Psoas muscle (tissue), 8 donors: ENCODE measurements around the gene RASSF4. TPM values are rescaled to one million over a fixed set of nuclear protein-coding genes. Genes with fewer than 3 reads are reported as not detected.

ENCODE experiments used
- ATAC-seq, 4 donors: fragments of 200-7000 bp; cut with Tn5 transposase; one replicate each; pipeline ENCODE4 v1.9.1; 2020; ENCODE audit warnings: moderate library complexity in 3 of 4, mild to moderate bottlenecking in 2 of 4
- DNase-seq, 2 donors: peaks; one replicate each; pipeline ENCODE4 v3.0.0-alpha.2; 2020
- H3K27ac ChIP-seq: fragments of 200-600 bp; one replicate; pipeline ENCODE4 v1.8.0; 2022
- H3K27me3 ChIP-seq, 3 donors: fragments of 200-600 bp in 1 of 3; one replicate each; pipeline versions ENCODE4 v1.6.1 to v1.8.0; 2013 to 2022; ENCODE audit warnings: low read length in 2 of 3, mild to moderate bottlenecking in 2 of 3, moderate library complexity in 1 of 3; ENCODE audit not compliant: insufficient read depth in 3 of 3
- H3K36me3 ChIP-seq, 2 donors: fragments of 200-600 bp in 1 of 2; one replicate each; pipeline versions ENCODE4 v1.6.1 to v1.8.0; 2013 to 2022; ENCODE audit warnings: low read depth in 1 of 2, mild to moderate bottlenecking in 1 of 2, moderate library complexity in 1 of 2; ENCODE audit not compliant: insufficient read depth in 1 of 2
- H3K4me1 ChIP-seq: fragments of 200-600 bp; one replicate; pipeline ENCODE4 v1.8.0; 2022
- H3K4me3 ChIP-seq: fragments of 200-600 bp; one replicate; pipeline ENCODE4 v1.8.0; 2022; ENCODE audit warnings: mild to moderate bottlenecking
- H3K9me3 ChIP-seq: fragments of 200-600 bp; one replicate; pipeline ENCODE4 v1.8.0; 2022
- CTCF ChIP-seq: fragments of 200-600 bp; IDR thresholded peaks from one replicate; pipeline ENCODE4 v1.8.0; 2022; ENCODE audit warnings: antibody characterized with exemption
- WGBS, 3 donors: extraction: QIAGEN DNeasy Blood & Tissue Kit; methylation state at CpG; one replicate each; pipeline versions ENCODE4 v1.1.6 to v1.1.7; 2013; 5-methylcytosine and 5-hydroxymethylcytosine counted together
- intact Hi-C, 2 donors: fragments of 100-400 bp; cut with DNase I; formaldehyde crosslinking; loops; one replicate each; pipeline versions ENCODE4 v1.11.0 to v1.14.2; 2022
- polyA plus RNA-seq, 3 donors: library from polyadenylated mRNA; stranded (reverse); fragments of 200-250 nt; gene quantifications; one replicate each; pipeline ENCODE4 v1.2.3, GENCODE V29; 2013
- total RNA-seq, 4 donors: library from RNA; stranded (reverse); fragmentation: NEBNext Ultra II Directional in 2 of 4; extraction: Animal tissue kit (Norgen Biotek cat#: 25700) in 2 of 4; gene quantifications; one replicate each; pipeline versions ENCODE4 v1.2.1 to v1.2.4, GENCODE V29; 2021 to 2023
- donor health status: healthy with polysubstance abuse.
- donor health status: DM: no; HTN: no; CAD: no; lungs with moderate emphysema.
- donor health status: Bipolar disorder and iron deficiency.
- donor health status: healthy.
- donor health status: DM: yes; HTN: yes; CAD: no.
- donor health status: DM: no; HTN: no; CAD: no.
- donor health status: DM: no; HTN: no; CAD: no.
- donor health status: DM: yes; HTN: yes; CAD: no.

RASSF4 gene
- total and polyA plus RNA-seq, 7 donors = 11.1 to 44.0 (median 18.9) TPM

DNA sequence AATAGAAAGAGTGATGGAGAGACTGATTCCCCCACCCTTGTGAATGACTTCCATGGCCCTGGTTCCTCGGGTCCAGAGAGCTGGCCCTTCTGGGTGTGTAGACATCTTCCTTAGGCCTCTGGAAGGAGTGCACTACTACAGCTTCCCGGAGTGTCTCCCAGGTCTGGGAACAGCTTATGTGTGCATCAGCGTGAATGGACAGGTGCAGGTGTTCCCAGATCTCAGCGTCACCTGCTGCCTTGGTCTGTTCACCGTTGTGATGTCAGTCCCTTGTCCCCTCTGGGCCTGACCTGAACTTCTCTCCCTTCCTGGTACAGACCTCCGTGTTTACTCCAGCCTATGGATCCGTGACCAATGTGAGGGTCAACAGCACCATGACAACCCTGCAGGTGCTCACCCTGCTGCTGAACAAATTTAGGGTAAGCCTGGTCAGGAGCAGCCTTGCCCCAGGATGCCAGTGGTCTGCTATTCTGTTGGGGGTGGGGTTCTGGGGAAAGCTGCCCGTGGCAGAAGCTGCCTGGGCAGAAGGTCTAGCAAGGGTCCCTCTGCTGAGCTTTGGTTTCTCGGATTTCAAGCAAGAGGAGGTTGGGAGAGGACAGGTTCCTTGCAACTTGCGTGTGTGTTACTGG lies 29.5 kb downstream of the RASSF4 start:
- ATAC-seq (no peak), DNase-seq (no peak)
- H3K4me3 ChIP-seq = no peak overlapping the region
- intact Hi-C loops = no loop called here
- H3K27ac ChIP-seq = no peak overlapping the region
- 77 to 87% (median 80%) methylated on average over 10 of the region's 10 CpGs for WGBS, 3 donors
- no peak for TF ChIP-seq CTCF
- H3K36me3 ChIP-seq = peaks cover 0 to 72% of the 10 kb centered on the region in 2 donors
- H3K4me1 ChIP-seq = peaks cover 9% of the 10 kb centered on the region
- H3K27me3 ChIP-seq = no peaks in the 10 kb centered on the region
- H3K9me3 ChIP-seq = no peaks in the 10 kb centered on the region

GRCh38 chr10:44989597-44990301 lies 30.1 kb downstream of the RASSF4 start:
- H3K4me1 ChIP-seq = peaks cover 11% of the 10 kb centered on the region
- ATAC-seq (no peak), DNase-seq (no peak)
- H3K27me3 ChIP-seq = no peaks in the 10 kb centered on the region
- peaks cover 0 to 67% of the 10 kb centered on the region in 2 donors for H3K36me3 ChIP-seq
- intact Hi-C loops = no loop called here
- H3K9me3 ChIP-seq = no peaks in the 10 kb centered on the region
- TF ChIP-seq CTCF = no peak
- no peak overlapping the region for H3K27ac ChIP-seq
- WGBS, 3 donors = 76 to 78% (median 77%) methylated on average over 14 of the region's 14 CpGs
- no peak overlapping the region for H3K4me3 ChIP-seq

DNA sequence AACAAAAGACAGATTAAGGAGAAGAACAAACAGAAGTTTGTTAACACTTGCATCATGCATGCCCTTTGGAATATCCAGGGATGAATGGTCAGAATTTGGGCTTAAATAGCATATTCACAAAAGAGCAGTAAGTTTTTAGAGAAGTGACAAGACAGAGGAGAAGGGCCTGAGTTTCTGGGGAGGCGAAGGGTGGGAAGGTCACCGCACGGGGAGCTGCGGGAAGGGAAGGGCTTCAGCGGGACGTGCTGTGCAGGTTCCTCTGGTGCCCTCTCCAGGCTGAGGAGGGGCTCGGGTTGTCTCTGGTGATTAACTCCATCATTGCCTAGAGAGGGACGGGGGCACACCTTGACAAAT lies 30.7 kb downstream of the RASSF4 start:
- H3K27me3 ChIP-seq = no peaks in the 10 kb centered on the region
- DNase-seq (no peak), ATAC-seq (no peak)
- no peak overlapping the region for H3K4me3 ChIP-seq
- intact Hi-C loops = no loop called here
- H3K9me3 ChIP-seq = no peaks in the 10 kb centered on the region
- no peak overlapping the region for H3K27ac ChIP-seq
- 56 to 63% (median 58%) methylated on average over 8 of the region's 8 CpGs for WGBS, 3 donors
- H3K4me1 ChIP-seq = peaks cover 16% of the 10 kb centered on the region
- H3K36me3 ChIP-seq = peaks cover 0 to 62% of the 10 kb centered on the region in 2 donors
- no peak for TF ChIP-seq CTCF

DNA sequence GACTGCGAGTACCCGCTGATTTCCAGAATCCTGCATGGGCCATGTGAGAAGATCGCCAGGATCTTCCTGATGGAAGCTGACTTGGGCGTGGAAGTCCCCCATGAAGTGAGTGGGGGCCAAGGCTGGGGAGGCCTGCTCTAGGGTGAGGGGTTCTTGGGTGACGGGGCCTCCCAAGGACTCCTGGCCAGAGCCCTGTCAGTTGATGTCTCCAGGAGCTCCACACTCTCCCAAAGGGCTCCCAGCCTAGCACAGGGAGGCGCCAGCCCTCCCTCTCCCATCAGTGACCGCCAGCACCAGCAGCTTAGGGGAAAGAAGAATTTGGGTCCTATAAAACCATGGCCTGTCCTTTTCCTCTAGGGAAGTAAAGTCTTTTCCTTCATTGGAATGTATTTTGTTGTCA lies 31.4 kb downstream of the RASSF4 start:
- Histone ChIP-seq H3K36me3 (peaks cover 0 to 55% of the 10 kb centered on the region in 2 donors), H3K27ac (peak overlapping the region; percentile 9), H3K4me3 (no peak overlapping the region), H3K4me1 (peaks cover 23% of the 10 kb centered on the region), H3K27me3 (no peaks in the 10 kb centered on the region), H3K9me3 (no peaks in the 10 kb centered on the region)
- intact Hi-C loops = no loop called here
- TF ChIP-seq CTCF = no peak
- ATAC-seq = no peak
- no peak for DNase-seq
- 95 to 98% (median 95%) methylated on average over 7 of the region's 7 CpGs for WGBS, 3 donors
